NB4 (cell line): Measurements from ENCODE around the gene TOR1A.

ENCODE experiments used
- MYC ChIP-seq: IDR thresholded peaks from 2 replicates; pipeline ENCODE4 v1.6.1; 2011; ENCODE audit warnings: low read depth, low read length
- POLR2A ChIP-seq: IDR thresholded peaks from 2 replicates; pipeline ENCODE4 v1.6.1; 2011; ENCODE audit warnings: mild to moderate bottlenecking; ENCODE audit not compliant: insufficient read length; ENCODE audit errors: extremely low read depth
- TF ChIP-seq, protein P1 (sequence below): IDR thresholded peaks from one replicate; pipeline ENCODE4 v1.5.1; 2012; ENCODE audit warnings: low read depth, low read length
- TF ChIP-seq, protein P2 (sequence below): IDR thresholded peaks from 2 replicates; pipeline ENCODE4 v1.6.1; 2011; ENCODE audit warnings: low read depth, low read length

DNA sequence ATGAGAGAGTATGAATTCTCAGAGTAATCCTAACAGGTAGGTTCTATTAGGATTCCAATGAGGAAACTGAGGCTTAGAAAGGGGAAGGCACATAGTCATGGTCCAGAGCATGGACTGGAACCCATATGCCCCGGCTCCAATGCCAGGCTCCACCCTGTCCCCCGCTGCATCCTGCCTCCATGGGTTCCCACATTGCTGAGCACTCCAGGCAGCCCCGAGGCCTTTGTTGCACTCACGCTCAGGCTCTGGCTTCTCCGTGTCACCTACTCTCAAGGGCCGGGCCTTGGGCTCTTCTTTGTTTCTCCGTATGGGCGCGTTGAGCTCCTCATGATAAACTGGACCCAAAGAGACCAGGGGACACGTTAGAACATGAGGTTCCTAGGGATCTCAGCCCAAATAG is 5.0 kb upstream of the TOR1A start:
- TF ChIP-seq, protein P1, sequence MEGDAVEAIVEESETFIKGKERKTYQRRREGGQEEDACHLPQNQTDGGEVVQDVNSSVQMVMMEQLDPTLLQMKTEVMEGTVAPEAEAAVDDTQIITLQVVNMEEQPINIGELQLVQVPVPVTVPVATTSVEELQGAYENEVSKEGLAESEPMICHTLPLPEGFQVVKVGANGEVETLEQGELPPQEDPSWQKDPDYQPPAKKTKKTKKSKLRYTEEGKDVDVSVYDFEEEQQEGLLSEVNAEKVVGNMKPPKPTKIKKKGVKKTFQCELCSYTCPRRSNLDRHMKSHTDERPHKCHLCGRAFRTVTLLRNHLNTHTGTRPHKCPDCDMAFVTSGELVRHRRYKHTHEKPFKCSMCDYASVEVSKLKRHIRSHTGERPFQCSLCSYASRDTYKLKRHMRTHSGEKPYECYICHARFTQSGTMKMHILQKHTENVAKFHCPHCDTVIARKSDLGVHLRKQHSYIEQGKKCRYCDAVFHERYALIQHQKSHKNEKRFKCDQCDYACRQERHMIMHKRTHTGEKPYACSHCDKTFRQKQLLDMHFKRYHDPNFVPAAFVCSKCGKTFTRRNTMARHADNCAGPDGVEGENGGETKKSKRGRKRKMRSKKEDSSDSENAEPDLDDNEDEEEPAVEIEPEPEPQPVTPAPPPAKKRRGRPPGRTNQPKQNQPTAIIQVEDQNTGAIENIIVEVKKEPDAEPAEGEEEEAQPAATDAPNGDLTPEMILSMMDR, result no peak
- TF ChIP-seq POLR2A (no peak), MYC (no peak)
- TF ChIP-seq, protein P2, sequence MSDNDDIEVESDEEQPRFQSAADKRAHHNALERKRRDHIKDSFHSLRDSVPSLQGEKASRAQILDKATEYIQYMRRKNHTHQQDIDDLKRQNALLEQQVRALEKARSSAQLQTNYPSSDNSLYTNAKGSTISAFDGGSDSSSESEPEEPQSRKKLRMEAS, result no peak
